IMR-90 (cell line): Measurements from ENCODE around the gene SYTL3. TPM values are rescaled to one million over a fixed set of nuclear protein-coding genes. Genes with fewer than 3 reads are reported as not detected.

Source experiments
- ATAC-seq: fragments of 200-7000 bp; cut with Tn5 transposase; 2 replicates; pipeline ENCODE4 v1.9.1; 2020; ENCODE audit warnings: low read depth, mild to moderate bottlenecking, moderate library complexity
- BruUV-seq: library from RNA; stranded (reverse); fragments of 400-500 nt; replicated peaks from 2 replicates; lab custom pipeline; 2021; lab: Mats Ljungman, UMichigan
- CTCF ChIA-PET: fragments of 300-600 bp; formaldehyde crosslinking; extraction: SDS; loops from one replicate; lab custom pipeline; 2021; ENCODE audit warnings: antibody characterized with exemption; lab: Yijun Ruan, JAX
- POLR2A ChIA-PET: fragments of 300-600 bp; sonication (Branson Sonifier 250); formaldehyde crosslinking; loops from one replicate; lab custom pipeline; 2022; ENCODE audit warnings: antibody characterized with exemption; ENCODE audit not compliant: unreplicated experiment; lab: Charles Lee
- DNase-seq: peaks from one replicate; pipeline ENCODE4 v3.0.0; 2013
- H2AFZ ChIP-seq: replicated peaks from 2 replicates; pipeline ENCODE3; 2013; ENCODE audit warnings: low read length, mild to moderate bottlenecking; ENCODE audit not compliant: poor library complexity
- H2AK5ac ChIP-seq: 2 replicates; pipeline ENCODE4 v1.6.1; 2013; ENCODE audit warnings: low read depth, low read length, inconsistent platforms
- H2AK9ac ChIP-seq: replicated peaks from 2 replicates; pipeline ENCODE3; 2013; ENCODE audit warnings: mild to moderate bottlenecking, low read depth, low read length, moderate library complexity; ENCODE audit not compliant: poor library complexity
- H2BK120ac ChIP-seq: 2 replicates; pipeline ENCODE4 v1.6.1; 2013; ENCODE audit warnings: low read depth, low read length, inconsistent platforms
- H2BK15ac ChIP-seq: 3 replicates; pipeline ENCODE4 v1.6.1; 2013; ENCODE audit warnings: low read depth, low read length, inconsistent platforms
- H2BK20ac ChIP-seq: 2 replicates; pipeline ENCODE4 v1.6.1; 2013; ENCODE audit warnings: low read depth, mild to moderate bottlenecking, inconsistent platforms, low read length, moderate library complexity
- H2BK5ac ChIP-seq: 2 replicates; pipeline ENCODE4 v1.6.1; 2013; ENCODE audit warnings: mild to moderate bottlenecking, low read depth, low read length, inconsistent platforms; ENCODE audit not compliant: poor library complexity, severe bottlenecking
- H3K14ac ChIP-seq: replicated peaks from 2 replicates; pipeline ENCODE4 v1.6.1; 2013; ENCODE audit warnings: low read depth, low read length, inconsistent platforms
- H3K18ac ChIP-seq: 2 replicates; pipeline ENCODE4 v1.6.1; 2013; ENCODE audit warnings: low read depth, low read length, control low read depth
- H3K23ac ChIP-seq: 2 replicates; pipeline ENCODE4 v1.6.1; 2013; ENCODE audit warnings: low read depth, low read length, inconsistent platforms
- H3K27ac ChIP-seq: 2 replicates; pipeline ENCODE4 v1.5.1; 2013; ENCODE audit warnings: mild to moderate bottlenecking, control low read depth, low read length; ENCODE audit not compliant: insufficient read depth
- H3K27me3 ChIP-seq: 2 replicates; pipeline ENCODE4 v1.6.1; 2013; ENCODE audit warnings: low read length; ENCODE audit not compliant: control insufficient read depth, insufficient read depth
- H3K36me3 ChIP-seq: 2 replicates; pipeline ENCODE4 v1.6.1; 2013; ENCODE audit warnings: low read length, mixed read lengths; ENCODE audit not compliant: control insufficient read depth, insufficient read depth
- H3K4ac ChIP-seq: 2 replicates; pipeline ENCODE4 v1.6.1; 2013; ENCODE audit warnings: low read depth, low read length, inconsistent platforms
- H3K4me1 ChIP-seq: 2 replicates; pipeline ENCODE4 v1.6.1; 2013; ENCODE audit warnings: low read length, mixed read lengths; ENCODE audit not compliant: control insufficient read depth, insufficient read depth
- H3K4me2 ChIP-seq: 2 replicates; pipeline ENCODE4 v1.6.1; 2013; ENCODE audit warnings: low read depth, mild to moderate bottlenecking, control low read depth, low read length, moderate library complexity
- H3K4me3 ChIP-seq: 2 replicates; pipeline ENCODE4 v1.5.1; 2013; ENCODE audit warnings: low read depth, mild to moderate bottlenecking, control low read depth, low read length, moderate library complexity; ENCODE audit not compliant: insufficient read depth
- H3K56ac ChIP-seq: 2 replicates; pipeline ENCODE4 v1.6.1; 2013; ENCODE audit warnings: low read length, inconsistent platforms; ENCODE audit not compliant: insufficient read depth; ENCODE audit errors: extremely low read depth
- H3K79me1 ChIP-seq, 2 experiments: 2 replicates each; pipeline ENCODE4 v1.6.1; 2013; ENCODE audit warnings: low read length in 2 of 2, inconsistent platforms in 1 of 2, low read depth in 1 of 2
- H3K9ac ChIP-seq: 2 replicates; pipeline ENCODE4 v1.6.1; 2013; ENCODE audit warnings: low read depth, low read length, control low read depth
- H3K9me1 ChIP-seq: 2 replicates; pipeline ENCODE4 v1.6.1; 2013; ENCODE audit warnings: low read length, inconsistent platforms; ENCODE audit not compliant: insufficient read depth
- H3K9me3 ChIP-seq: 2 replicates; pipeline ENCODE4 v1.6.1; 2013; ENCODE audit warnings: low read length; ENCODE audit not compliant: control insufficient read depth, insufficient read depth
- H4K20me1 ChIP-seq: 2 replicates; pipeline ENCODE4 v1.6.1; 2013; ENCODE audit warnings: low read length, inconsistent platforms; ENCODE audit not compliant: insufficient read depth
- H4K5ac ChIP-seq: 2 replicates; pipeline ENCODE4 v1.6.1; 2013; ENCODE audit warnings: mild to moderate bottlenecking, low read depth, low read length, control low read depth
- H4K8ac ChIP-seq, 2 experiments: 2 replicates each; pipeline ENCODE4 v1.6.1; 2013; ENCODE audit warnings: low read depth in 2 of 2, low read length in 2 of 2, control low read depth in 1 of 2, inconsistent platforms in 1 of 2
- H4K91ac ChIP-seq: 2 replicates; pipeline ENCODE4 v1.6.1; 2013; ENCODE audit warnings: low read depth, low read length, inconsistent platforms; ENCODE audit not compliant: insufficient read depth
- BHLHE40 ChIP-seq: fragments of 150-350 bp; IDR thresholded peaks from 2 replicates; pipeline ENCODE4 v1.6.1; 2016; ENCODE audit warnings: mild to moderate bottlenecking, low read depth, low read length
- CTCF ChIP-seq: conservative IDR thresholded peaks from 2 replicates; pipeline ENCODE4 v1.5.1; 2012; ENCODE audit warnings: mild to moderate bottlenecking, low read depth, low read length, improper control_type of control experiment
- ELK1 ChIP-seq: fragments of 150-350 bp; IDR thresholded peaks from 2 replicates; pipeline ENCODE4 v1.6.1; 2016; ENCODE audit warnings: low read depth, mild to moderate bottlenecking, low read length, moderate library complexity, borderline replicate concordance
- FOS ChIP-seq: fragments of 150-350 bp; IDR thresholded peaks from 2 replicates; pipeline ENCODE4 v1.6.1; 2016; ENCODE audit warnings: low read depth, low read length
- MAZ ChIP-seq: IDR thresholded peaks from 2 replicates; pipeline ENCODE4 v1.6.1; 2012; ENCODE audit warnings: low read depth, mild to moderate bottlenecking, low read length, improper control_type of control experiment, moderate library complexity, borderline replicate concordance
- POLR2A ChIP-seq: IDR thresholded peaks from 2 replicates; pipeline ENCODE4 v1.6.1; 2012; ENCODE audit warnings: mild to moderate bottlenecking, low read depth, low read length
- RAD21 ChIP-seq: IDR thresholded peaks from 2 replicates; pipeline ENCODE4 v1.6.1; 2012; ENCODE audit warnings: low read length, improper control_type of control experiment
- SMC3 ChIP-seq: fragments of 150-350 bp; IDR thresholded peaks from 2 replicates; pipeline ENCODE4 v1.6.1; 2016; ENCODE audit warnings: low read depth, mild to moderate bottlenecking, antibody characterized with exemption, low read length, moderate library complexity
- USF2 ChIP-seq: fragments of 150-350 bp; IDR thresholded peaks from 2 replicates; pipeline ENCODE4 v1.6.1; 2017; ENCODE audit warnings: mild to moderate bottlenecking, antibody characterized with exemption, low read length, low read depth
- WGBS, 2 experiments: methylation state at CpG; one replicate each; pipeline versions ENCODE4 v1.1.5 to v1.1.7; 2013; ENCODE audit warnings: missing lambda C conversion rate in 2 of 2; ENCODE audit not compliant: insufficient read length in 1 of 2; ENCODE audit errors: extremely low coverage in 2 of 2; 5-methylcytosine and 5-hydroxymethylcytosine counted together
- dilution Hi-C: fragments of 300-500 bp; cut with HindIII; formaldehyde crosslinking; loops from one replicate; pipeline ENCODE4 v1.14.3; 2018; ENCODE audit warnings: low sequenced_read_pairs; ENCODE audit not compliant: unreplicated experiment
- in situ Hi-C: fragments of 300-500 bp; cut with MboI; formaldehyde crosslinking; loops from 3 replicates; pipeline ENCODE4 v1.14.3; 2019; ENCODE audit warnings: low sequenced_read_pairs, inconsistent platforms, mixed read lengths
- intact Hi-C: fragments of 100-400 bp; cut with micrococcal nuclease; formaldehyde crosslinking; loops from 2 replicates; pipeline ENCODE4 v1.10.0; 2022
- polyA plus RNA-seq, 3 experiments: library from polyadenylated mRNA; depleted of rRNA; stranded (reverse); fragments of >200 nt; gene quantifications; 2 replicates each; pipeline ENCODE4 v1.2.3, GENCODE V29; 2012; ENCODE audit warnings: low replicate concordance in 1 of 3
- total RNA-seq: library from RNA; depleted of rRNA; stranded (reverse); fragments of >200 nt; gene quantifications from 2 replicates; pipeline ENCODE4 v1.2.3, GENCODE V29; 2012

The SYTL3 gene
- total and polyA plus RNA-seq, 2 of the 4 experiments (the other 2 are of a cell fraction), result 2.9 to 4.3 TPM

DNA sequence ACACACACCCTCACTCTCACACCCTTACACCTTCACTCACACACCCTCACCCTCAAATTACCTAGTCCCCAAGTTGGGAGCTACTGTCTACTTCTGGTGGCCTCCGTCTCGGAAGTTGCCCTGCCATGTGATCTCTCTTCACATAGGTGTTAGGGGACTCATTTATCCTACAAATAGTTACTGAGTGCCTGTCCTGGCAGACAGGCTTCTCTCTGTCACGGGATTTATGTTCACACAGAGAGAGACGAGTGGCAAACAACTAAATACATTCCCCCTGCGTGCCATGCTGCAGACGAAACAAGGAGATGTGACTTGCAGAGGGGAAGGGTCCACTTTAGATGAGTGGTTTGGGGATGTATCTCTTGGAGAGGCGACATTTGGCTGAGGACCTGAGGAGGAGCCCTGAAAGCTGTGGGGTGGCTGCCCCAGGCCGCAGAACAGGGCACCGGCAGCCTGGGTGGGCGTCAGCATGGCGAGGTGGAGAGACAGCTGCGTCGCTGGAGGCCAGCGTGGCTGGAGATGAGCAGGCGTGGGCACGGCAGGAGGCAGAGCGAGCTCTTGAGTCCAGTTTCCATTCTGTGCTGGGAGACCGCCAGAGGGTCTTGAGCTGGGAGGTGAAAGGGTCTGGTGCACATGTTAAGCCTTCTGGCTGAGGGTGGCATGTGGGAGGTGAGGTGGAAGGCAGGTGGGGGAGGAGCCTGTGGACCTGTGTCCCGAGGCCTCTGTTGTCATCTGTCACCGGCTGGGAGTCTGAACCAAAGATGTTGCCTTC lies 22.5 kb upstream of the SYTL3 start (continued):
- TF ChIP-seq ELK1, result no peak

GRCh38 chr6:158627940-158628211 lies 22.0 kb upstream of the SYTL3 start:
- no peak overlapping the region for H2AK9ac ChIP-seq
- no peak overlapping the region for H3K4ac ChIP-seq
- peaks cover 11% of the 10 kb centered on the region for H3K9me1 ChIP-seq
- H3K27me3 ChIP-seq, result no peaks in the 10 kb centered on the region
- peaks cover 9% of the 10 kb centered on the region; the same call in 1 of the 2 replicates for H4K20me1 ChIP-seq
- H3K4me3 ChIP-seq, result no peak overlapping the region
- H2BK15ac ChIP-seq, result no peak overlapping the region
- H2BK120ac ChIP-seq, result no peak overlapping the region
- H3K27ac ChIP-seq, result no peak overlapping the region
- CTCF ChIA-PET, result no interaction called here
- intact Hi-C loops (no loop called here), in situ Hi-C loops (loop anchor here (25.0 kb wide), 1 partner anchor 1084 kb away; no protein-coding TSS in a partner anchor), dilution Hi-C loops (no loop called here)
- H4K8ac ChIP-seq, result no peak overlapping the region
- no peak overlapping the region for H4K5ac ChIP-seq
- no peak for ATAC-seq
- H3K23ac ChIP-seq, result no peak overlapping the region
- POLR2A ChIA-PET, result no interaction called here
- peaks cover 4 to 53% of the 10 kb centered on the region in 2 experiments; a peak in 3 of 4 replicates for H3K79me1 ChIP-seq
- H3K4me2 ChIP-seq, result no peak overlapping the region
- H2AFZ ChIP-seq, result no peak overlapping the region
- WGBS, 2 experiments, result 49% methylated on average over 5 of the region's 9 CpGs; no CpG with 5 or more reads in 1 of the 2 experiments
- no peak for DNase-seq
- H3K56ac ChIP-seq, result no peak overlapping the region
- no peak overlapping the region for H3K9ac ChIP-seq
- no peaks in the 10 kb centered on the region for H3K9me3 ChIP-seq
- no peak overlapping the region for H2BK5ac ChIP-seq
- no peak for TF ChIP-seq BHLHE40
- TF ChIP-seq FOS, result no peak
- no peak for TF ChIP-seq RAD21
- no peak for TF ChIP-seq POLR2A
- no peak for TF ChIP-seq CTCF
- TF ChIP-seq MAZ, result no peak
- no peak for TF ChIP-seq USF2
- no peak for TF ChIP-seq SMC3
- peaks cover 14% of the 10 kb centered on the region for H3K4me1 ChIP-seq
- no peak overlapping the region for H3K14ac ChIP-seq
- H3K18ac ChIP-seq, result no peak overlapping the region
- BruUV-seq, result no TSS peak
- peaks cover 35% of the 10 kb centered on the region for H3K36me3 ChIP-seq
- no peak overlapping the region for H2BK20ac ChIP-seq
- no peak overlapping the region for H4K91ac ChIP-seq
- no peak overlapping the region for H2AK5ac ChIP-seq
